Parathyroid adenoma (tissue), 2 donors: ENCODE results near the gene SLC25A53.

Source experiments
- H2AFZ ChIP-seq: fragments of 300-600 bp; sonication (generic); one replicate; pipeline ENCODE4 v1.7.0; 2017; ENCODE audit warnings: antibody characterized with exemption, mild to moderate bottlenecking
- H3K27ac ChIP-seq: fragments of 300-600 bp; sonication (generic); one replicate; pipeline ENCODE4 v1.7.0; 2017
- H3K27me3 ChIP-seq: fragments of 300-600 bp; sonication (generic); one replicate; pipeline ENCODE4 v1.7.0; 2017; ENCODE audit warnings: low read length; ENCODE audit not compliant: control insufficient read depth, insufficient read depth
- H3K36me3 ChIP-seq: fragments of 300-600 bp; sonication (generic); one replicate; pipeline ENCODE4 v1.7.0; 2017; ENCODE audit warnings: low read length; ENCODE audit not compliant: control insufficient read depth, insufficient read depth
- H3K4me1 ChIP-seq: fragments of 300-600 bp; sonication (generic); one replicate; pipeline ENCODE4 v1.7.0; 2017; ENCODE audit warnings: control low read depth
- H3K4me2 ChIP-seq: fragments of 300-600 bp; sonication (generic); one replicate; pipeline ENCODE4 v1.7.0; 2017; ENCODE audit warnings: low read length
- H3K4me3 ChIP-seq: fragments of 300-600 bp; sonication (generic); one replicate; pipeline ENCODE4 v1.7.0; 2017; ENCODE audit warnings: low read depth, low read length
- H3K79me2 ChIP-seq: fragments of 300-600 bp; sonication (generic); one replicate; pipeline ENCODE4 v1.7.0; 2017; ENCODE audit warnings: control low read depth
- H3K9ac ChIP-seq: fragments of 300-600 bp; sonication (generic); one replicate; pipeline ENCODE4 v1.7.0; 2017; ENCODE audit warnings: mild to moderate bottlenecking
- H3K9me3 ChIP-seq: fragments of 300-600 bp; sonication (generic); one replicate; pipeline ENCODE4 v1.7.0; 2017; ENCODE audit warnings: low read length; ENCODE audit not compliant: control insufficient read depth
- TF ChIP-seq, protein P1 (sequence below): fragments of 300-600 bp; sonication (generic); IDR thresholded peaks from one replicate; pipeline ENCODE4 v1.7.0; 2017; ENCODE audit warnings: antibody characterized with exemption, mild to moderate bottlenecking
- donor health status: primary hyperparathyroidism.

Gene SLC25A53

DNA sequence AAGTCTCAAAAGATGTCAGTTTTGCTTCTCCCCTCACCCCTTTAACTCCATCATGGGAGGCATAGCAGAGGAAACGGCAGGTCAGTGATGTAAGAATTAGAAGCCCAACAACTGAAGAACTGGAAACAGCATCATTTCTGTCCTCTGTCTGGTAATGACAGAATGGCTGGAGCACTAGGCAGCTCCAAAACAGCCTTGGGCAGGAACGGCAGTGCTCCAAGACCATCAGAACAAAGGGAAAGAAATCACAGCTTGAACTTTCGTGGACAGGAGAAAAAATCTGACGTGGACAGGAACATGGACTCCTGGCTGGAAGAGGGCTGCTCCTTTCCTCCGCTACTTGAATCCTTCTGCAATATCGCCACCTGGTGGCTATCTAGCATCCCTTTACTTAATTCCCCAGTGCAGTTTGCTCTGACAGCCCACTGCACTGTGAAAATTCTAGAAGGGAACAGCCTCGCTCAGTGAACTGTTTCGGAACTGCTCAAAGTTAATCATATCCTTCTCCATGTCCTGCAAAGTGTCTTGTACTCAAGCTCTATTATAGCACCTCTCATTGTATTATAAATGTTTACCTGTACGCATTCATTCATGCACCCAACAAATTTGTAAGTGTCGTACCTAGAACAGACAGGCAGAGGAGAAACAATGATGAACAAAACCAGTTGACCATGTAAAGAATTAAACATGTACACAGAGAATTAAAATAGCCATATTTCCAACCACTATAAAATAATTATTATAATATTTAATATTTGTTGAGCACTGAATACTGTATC is 20.4 kb downstream of the SLC25A53 start:
- H3K4me3 ChIP-seq: peak overlapping the region; percentile 22
- H2AFZ ChIP-seq: peak overlapping the region; percentile 71
- H3K9ac ChIP-seq: no peak overlapping the region
- TF ChIP-seq, protein P1, sequence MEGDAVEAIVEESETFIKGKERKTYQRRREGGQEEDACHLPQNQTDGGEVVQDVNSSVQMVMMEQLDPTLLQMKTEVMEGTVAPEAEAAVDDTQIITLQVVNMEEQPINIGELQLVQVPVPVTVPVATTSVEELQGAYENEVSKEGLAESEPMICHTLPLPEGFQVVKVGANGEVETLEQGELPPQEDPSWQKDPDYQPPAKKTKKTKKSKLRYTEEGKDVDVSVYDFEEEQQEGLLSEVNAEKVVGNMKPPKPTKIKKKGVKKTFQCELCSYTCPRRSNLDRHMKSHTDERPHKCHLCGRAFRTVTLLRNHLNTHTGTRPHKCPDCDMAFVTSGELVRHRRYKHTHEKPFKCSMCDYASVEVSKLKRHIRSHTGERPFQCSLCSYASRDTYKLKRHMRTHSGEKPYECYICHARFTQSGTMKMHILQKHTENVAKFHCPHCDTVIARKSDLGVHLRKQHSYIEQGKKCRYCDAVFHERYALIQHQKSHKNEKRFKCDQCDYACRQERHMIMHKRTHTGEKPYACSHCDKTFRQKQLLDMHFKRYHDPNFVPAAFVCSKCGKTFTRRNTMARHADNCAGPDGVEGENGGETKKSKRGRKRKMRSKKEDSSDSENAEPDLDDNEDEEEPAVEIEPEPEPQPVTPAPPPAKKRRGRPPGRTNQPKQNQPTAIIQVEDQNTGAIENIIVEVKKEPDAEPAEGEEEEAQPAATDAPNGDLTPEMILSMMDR: peak; percentile 60
- H3K4me1 ChIP-seq: no peaks in the 10 kb centered on the region
- H3K36me3 ChIP-seq: no peaks in the 10 kb centered on the region
- H3K27ac ChIP-seq: no peak overlapping the region
- peak overlapping the region; percentile 49 for H3K4me2 ChIP-seq
- peaks cover 4% of the 10 kb centered on the region for H3K79me2 ChIP-seq
- no peaks in the 10 kb centered on the region for H3K27me3 ChIP-seq
- H3K9me3 ChIP-seq: no peaks in the 10 kb centered on the region

GRCh38 chrX:104135677-104136076 is 21.1 kb downstream of the SLC25A53 start:
- no peak overlapping the region for H3K27ac ChIP-seq
- H3K36me3 ChIP-seq: no peaks in the 10 kb centered on the region
- H3K9me3 ChIP-seq: no peaks in the 10 kb centered on the region
- TF ChIP-seq, protein P1: no peak
- H3K27me3 ChIP-seq: no peaks in the 10 kb centered on the region
- H3K4me3 ChIP-seq: no peak overlapping the region
- peaks cover 4% of the 10 kb centered on the region for H3K79me2 ChIP-seq
- H3K4me1 ChIP-seq: no peaks in the 10 kb centered on the region
- H3K4me2 ChIP-seq: no peak overlapping the region
- no peak overlapping the region for H2AFZ ChIP-seq
- no peak overlapping the region for H3K9ac ChIP-seq

GRCh38 chrX:104134583-104135261 is 22.1 kb downstream of the SLC25A53 start:
- Histone ChIP-seq H3K79me2 (peaks cover 4% of the 10 kb centered on the region), H3K4me3 (no peak overlapping the region), H3K4me1 (no peaks in the 10 kb centered on the region), H3K36me3 (no peaks in the 10 kb centered on the region), H3K9me3 (no peaks in the 10 kb centered on the region), H2AFZ (no peak overlapping the region), H3K4me2 (no peak overlapping the region), H3K27ac (no peak overlapping the region), H3K27me3 (no peaks in the 10 kb centered on the region), H3K9ac (no peak overlapping the region)
- TF ChIP-seq, protein P1: no peak

- Histone ChIP-seq H3K9ac (no peak overlapping the region), H3K9me3 (no peaks in the 10 kb centered on the region), H3K79me2 (peaks cover 4% of the 10 kb centered on the region), H3K4me3 (no peak overlapping the region), H3K4me1 (no peaks in the 10 kb centered on the region), H3K4me2 (no peak overlapping the region), H3K27me3 (no peaks in the 10 kb centered on the region), H3K27ac (no peak overlapping the region), H2AFZ (no peak overlapping the region), H3K36me3 (no peaks in the 10 kb centered on the region)
- TF ChIP-seq, protein P1: no peak
Observed at GRCh38 chrX:104130808-104131207, 26.0 kb downstream of the SLC25A53 start.
